ENCODE data around the gene DUXA.
"Not testable (repeated sequence)": the region's sequence is repeated elsewhere in the genome, so short reads cannot be mapped to it uniquely, and the experiment has no call there.

The DUXA gene

GRCh38 chr19:57167385-57167784 lies at the start of gene DUXA:
DUXA (minus strand) TSS chr19:57167485; CDS start chr19:57167443, 42 bp downstream.
- DNase-seq = no peak

GRCh38 chr19:57212109-57212508 lies 44.8 kb upstream of the DUXA start:
- no peak for DNase-seq

GRCh38 chr19:57210381-57210780 lies 43.1 kb upstream of the DUXA start:
- DNase-seq = no peak

GRCh38 chr19:57202160-57202559 lies 34.9 kb upstream of the DUXA start:
- DNase-seq = no peak

GRCh38 chr19:57197874-57198273 lies 30.6 kb upstream of the DUXA start:
- DNase-seq = not testable (repeated sequence)

GRCh38 chr19:57192993-57193392 lies 25.7 kb upstream of the DUXA start:
- DNase-seq = no peak

GRCh38 chr19:57192077-57192420 lies 24.8 kb upstream of the DUXA start:
- no peak for DNase-seq

- peak; percentile 94 for DNase-seq
These were observed 24.1 kb upstream of the DUXA start, which contains the start of gene ZNF264 for GRCh38 chr19:57191141-57192076. ZNF264 (plus strand) TSS chr19:57191500; CDS start chr19:57191914, 414 bp downstream.

- no peak for DNase-seq
These were observed 23.0 kb upstream of the DUXA start for GRCh38 chr19:57190301-57190700.

GRCh38 chr19:57171551-57172081 lies 4.3 kb upstream of the DUXA start:
- peak; percentile 72 for DNase-seq

GRCh38 chr19:57165846-57166245 lies 1.4 kb downstream of the DUXA start:
- no peak for DNase-seq

- DNase-seq = no peak
These were observed 5.2 kb downstream of the DUXA start for GRCh38 chr19:57161985-57162539.

- DNase-seq = no peak
These were observed 14.4 kb downstream of the DUXA start for GRCh38 chr19:57152921-57153320.

GRCh38 chr19:57141699-57142098 lies 25.6 kb downstream of the DUXA start:
- DNase-seq = no peak

- no peak for DNase-seq
These were observed 31.5 kb downstream of the DUXA start for GRCh38 chr19:57135797-57136196.

- DNase-seq = not testable (repeated sequence)
These were observed 39.9 kb downstream of the DUXA start for GRCh38 chr19:57127403-57127802.

- DNase-seq = no peak
These were observed 43.4 kb downstream of the DUXA start for GRCh38 chr19:57123882-57124281.

GRCh38 chr19:57118848-57119247 lies 48.4 kb downstream of the DUXA start:
- DNase-seq = no peak

GRCh38 chr19:57113501-57113900 lies 53.8 kb downstream of the DUXA start:
- DNase-seq = not testable (repeated sequence)

- DNase-seq = no peak
These were observed 56.0 kb downstream of the DUXA start for GRCh38 chr19:57111329-57111644.

GRCh38 chr19:57110592-57111328 lies 56.5 kb downstream of the DUXA start:
- DNase-seq = peak; percentile 23

- no peak for DNase-seq
These were observed 60.5 kb downstream of the DUXA start for GRCh38 chr19:57106722-57107235.

All from OCI-M1 (cell line).